Suppressor macrophage treated with lipopolysaccharide for 1 hour (primary cell): ENCODE data around the gene ADGB.
"Not testable (repeated sequence)": the region's sequence is repeated elsewhere in the genome, so short reads cannot be mapped to it uniquely, and the experiment has no call there.

Source experiments
- DNase-seq, 3 donors: peaks; one replicate each; pipeline ENCODE4 v3.0.0-alpha.2; 2020 to 2022

ADGB gene

DNA sequence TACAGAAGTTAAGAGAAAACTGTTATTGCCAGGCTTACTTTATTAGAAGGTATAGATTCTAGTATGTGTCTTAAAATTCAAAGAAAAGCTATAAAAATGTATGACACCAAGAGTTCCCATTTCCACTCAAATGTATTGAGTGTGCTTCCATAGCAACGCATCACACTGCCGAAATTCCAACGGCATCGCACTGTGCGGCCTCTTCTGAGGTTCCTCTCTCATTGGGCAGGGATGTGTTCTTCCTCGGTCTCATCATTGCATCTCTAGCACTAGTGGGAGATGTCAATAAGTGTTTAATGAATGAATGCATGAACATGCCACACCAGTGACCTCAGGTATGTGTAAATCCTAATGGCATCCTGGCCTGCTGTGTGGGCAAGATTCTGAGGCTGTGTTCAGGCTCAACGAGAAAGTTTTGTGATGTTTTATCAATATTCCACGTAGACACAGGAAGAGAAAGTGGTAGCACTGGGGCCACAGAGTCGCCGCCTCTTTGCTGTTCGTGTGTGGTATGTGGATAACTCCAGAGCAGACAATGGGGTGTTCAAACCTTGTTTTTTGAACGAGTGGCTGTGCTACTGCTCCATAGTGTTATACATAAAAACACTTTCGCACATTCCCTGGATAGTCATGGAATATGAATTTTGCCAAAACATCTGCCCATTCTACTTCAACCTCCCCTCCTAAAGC lies 171.6 kb downstream of the ADGB start:
- peak; percentile 11 to 36 (median 14) for DNase-seq

DNA sequence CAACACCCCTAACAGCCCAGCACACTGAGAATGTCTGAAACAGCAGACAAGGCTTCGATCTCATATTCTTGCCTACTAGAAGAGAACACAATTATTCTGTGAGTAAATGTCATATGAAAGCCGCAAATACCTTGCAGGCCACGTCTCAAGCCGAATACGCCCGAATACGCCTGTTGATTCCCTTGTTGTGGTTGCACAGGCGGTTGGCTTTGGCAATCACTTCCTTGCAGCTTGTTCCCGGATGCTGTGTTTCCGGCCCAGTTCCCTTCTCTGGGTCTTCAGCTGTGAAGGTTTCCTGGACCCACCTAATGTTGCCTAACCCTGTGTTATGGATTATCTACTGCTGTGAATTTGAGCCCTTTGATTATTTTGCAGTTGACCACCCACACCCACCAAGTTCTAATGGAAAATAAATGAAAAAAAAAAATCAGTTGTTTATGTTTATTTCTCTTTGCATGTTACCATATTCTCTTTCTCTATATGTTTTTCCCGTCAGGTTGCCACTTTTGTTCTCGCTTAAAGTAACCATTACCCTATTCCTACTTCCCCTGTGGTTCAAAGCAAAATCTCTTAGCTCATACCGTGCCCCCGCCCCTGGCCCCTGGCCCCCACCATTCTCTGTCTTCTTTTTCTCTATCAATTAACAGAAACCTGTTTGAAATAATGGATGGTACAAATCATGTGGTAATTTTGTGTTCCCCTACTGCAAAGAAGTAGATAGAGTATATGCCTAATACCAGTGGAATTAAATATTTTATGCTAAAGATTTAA lies 172.4 kb downstream of the ADGB start:
- peak; percentile 44 for DNase-seq

DNA sequence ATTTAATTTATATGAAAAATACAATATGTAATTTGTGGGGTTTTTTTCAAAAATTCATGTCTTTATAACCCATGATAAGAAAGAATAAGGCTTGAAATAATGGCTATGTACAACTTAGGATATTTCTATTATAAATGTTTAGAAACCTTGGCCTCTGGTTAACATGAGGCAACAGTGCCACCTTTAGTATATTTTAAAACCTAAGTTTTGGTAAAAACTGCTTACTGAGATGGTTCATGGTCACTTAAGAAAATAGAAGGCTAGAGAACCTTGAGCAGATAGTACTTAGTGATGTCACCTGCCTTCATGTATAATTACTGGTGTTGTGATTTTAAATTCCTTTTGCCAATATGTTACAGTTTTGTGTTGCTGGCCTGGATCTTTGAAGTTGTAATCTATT lies 176.4 kb downstream of the ADGB start:
- peak in 2 of 3 donors; percentile 12 to 30 for DNase-seq

DNA sequence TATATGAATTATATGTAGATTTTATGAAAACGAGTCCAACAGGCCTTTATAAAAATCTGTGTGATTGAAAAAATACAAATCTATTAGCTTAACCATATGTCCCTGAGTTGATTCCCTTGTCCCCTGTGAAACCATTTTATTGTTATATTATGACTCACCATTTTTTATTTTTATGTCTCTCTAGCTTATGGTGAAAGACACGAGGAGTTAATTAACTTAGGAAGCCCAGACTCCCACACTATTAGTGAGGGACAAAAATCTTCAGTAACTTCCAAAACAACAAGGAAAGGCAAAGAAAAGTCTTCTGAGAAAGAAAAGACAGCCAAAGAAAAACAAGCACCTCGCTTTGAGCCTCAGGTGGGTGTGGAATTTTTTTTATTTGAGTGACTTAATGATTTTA lies 183.1 kb downstream of the ADGB start:
- DNase-seq, result no peak

DNA sequence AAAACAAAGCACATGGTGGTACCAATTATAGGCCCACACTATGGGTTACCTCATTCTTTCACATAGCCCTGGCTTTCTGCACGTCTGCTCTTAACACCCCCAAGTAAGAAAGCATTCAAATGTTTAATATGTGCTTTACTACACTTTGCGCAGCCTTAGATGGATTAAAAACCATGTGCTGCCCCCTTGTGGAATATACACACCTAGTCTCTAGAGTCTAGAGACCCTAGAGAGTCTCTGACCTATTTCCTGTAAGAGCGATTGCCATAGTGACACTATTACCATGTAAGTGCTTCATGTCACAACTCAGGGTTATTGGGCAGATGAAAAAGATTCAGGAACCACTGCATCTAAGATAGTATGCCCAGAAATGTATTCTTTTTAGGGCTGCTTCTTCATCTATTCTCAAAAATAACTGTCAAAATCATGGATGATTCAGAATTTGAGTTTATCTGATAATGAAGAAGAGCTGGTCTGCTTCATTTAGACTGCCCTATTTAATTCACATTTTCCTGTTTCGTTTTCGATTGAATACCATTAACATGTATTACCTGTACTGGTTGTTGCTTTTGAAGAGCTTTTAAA lies 186.3 kb downstream of the ADGB start:
- DNase-seq, result peak; percentile 67 to 75 (median 68)

DNA sequence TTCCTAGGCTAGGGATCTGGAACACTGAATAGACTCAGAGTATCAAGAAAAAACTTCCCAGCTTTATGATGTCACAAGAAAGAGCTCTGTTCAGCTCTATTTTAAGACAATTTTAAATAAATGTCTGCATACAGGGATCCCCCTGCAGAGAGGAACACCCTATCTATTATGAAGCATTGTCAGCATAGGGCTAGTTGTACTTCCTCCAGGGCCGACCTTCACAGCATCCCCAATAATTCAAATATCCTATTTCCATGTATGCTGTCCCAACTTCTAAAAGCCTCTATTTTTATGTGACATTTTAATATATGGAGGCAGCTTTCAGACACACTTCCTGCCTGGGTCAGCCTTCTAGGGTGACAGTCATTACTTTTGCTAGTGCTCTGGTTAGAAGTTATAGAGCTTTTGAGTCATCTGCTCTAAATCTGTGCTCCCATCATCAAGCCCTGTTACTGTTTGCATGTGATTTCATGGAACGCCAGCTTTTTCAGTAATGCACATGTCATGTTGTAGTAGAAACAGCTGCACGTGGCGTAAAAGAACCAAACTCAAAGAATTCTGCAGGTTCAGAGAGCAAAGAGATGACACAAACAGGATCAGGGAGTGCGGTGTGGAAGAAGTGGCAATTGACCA lies 189.2 kb downstream of the ADGB start:
- DNase-seq, result no peak

DNA sequence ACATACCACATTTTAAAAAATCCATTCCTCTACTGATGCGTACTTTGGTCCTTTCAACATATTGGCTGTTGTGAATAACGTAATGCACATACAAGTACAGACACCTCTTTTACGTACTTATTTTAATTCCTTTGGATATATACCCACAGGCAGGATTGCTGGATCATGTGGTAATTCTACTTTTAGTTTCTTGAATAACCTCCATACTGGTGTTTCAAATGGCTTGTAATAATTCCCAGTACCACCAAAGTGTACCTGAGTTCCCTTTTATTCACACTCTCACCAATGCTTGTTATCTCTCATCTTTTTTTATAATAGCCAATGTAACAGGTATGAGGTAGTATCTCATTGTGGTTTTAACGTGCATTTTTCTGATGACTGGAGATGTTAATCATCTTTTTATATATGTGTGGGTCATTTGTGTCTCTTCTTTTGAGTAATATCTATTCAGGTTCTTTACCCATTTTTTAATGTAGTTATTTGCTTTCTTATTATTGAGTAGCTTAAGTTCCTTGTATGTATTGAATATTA lies 191.9 kb downstream of the ADGB start:
- DNase-seq, result no peak

DNA sequence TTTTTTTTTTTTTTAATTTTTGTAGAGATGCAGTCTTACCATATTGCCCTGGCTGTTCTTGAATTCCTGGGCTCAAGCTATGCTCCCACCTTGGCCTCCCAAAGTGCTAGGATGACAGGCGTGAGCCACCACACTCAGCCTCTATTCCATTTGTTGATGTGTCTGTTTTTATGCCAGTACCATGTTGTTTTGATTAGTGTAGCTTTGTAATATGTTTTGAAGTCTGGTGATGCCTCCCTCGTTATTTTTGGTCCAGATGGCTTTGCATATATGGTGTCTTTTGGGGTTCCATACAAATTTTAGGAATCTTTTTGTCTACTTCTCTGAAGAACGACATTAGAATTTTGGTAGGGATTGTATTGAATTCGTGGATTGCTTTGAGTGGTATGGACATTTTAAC lies 193.2 kb downstream of the ADGB start:
- no peak for DNase-seq

DNA sequence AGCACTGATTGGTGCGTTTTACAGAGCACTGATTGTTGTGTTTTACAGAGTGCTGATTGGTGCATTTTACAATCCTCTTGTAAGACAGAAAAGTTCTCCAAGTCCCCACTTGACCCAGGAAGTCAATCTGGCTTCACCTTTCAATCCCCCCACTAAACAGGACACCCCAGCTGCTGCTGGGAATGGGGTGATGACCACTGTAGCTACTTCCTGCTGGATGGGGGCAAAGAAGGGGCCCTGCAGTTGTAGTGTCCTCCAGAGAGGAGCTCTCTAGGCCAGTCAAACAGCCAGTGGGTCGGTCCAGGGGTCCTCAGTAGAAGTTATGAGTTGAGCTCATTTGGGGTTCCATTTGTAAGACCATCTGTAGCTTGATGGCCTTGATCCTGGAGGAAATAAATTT lies 194.4 kb downstream of the ADGB start:
- not testable (repeated sequence) for DNase-seq

DNA sequence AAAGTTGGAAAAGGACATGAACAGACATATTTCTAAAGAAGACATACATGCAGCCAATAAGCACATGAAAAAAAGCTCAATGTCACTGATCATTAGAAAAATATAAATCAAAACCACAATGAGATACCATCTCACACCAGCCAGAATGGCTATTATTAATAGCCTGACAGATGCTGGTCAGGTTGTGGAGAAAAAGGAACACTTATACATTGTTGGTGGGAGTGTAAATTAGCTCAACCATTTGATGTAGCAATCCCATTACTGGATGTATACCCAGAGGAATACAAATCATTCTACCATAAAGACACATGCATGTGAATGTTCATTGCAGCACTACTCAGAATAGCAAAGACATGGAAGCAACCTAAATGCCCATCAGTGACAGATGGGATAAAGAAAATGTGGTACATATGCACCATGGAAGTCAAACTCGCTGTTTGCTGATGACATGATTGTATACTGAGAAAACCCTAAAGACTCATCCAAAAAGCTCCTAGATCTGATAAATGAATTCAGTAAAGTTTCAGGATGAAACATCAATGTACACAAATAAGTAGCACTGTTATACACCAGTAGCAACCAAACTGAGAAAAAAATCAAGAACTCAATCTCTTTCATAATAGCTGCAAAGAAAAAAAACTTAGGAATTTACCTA lies 196.8 kb downstream of the ADGB start:
- DNase-seq, result no peak

DNA sequence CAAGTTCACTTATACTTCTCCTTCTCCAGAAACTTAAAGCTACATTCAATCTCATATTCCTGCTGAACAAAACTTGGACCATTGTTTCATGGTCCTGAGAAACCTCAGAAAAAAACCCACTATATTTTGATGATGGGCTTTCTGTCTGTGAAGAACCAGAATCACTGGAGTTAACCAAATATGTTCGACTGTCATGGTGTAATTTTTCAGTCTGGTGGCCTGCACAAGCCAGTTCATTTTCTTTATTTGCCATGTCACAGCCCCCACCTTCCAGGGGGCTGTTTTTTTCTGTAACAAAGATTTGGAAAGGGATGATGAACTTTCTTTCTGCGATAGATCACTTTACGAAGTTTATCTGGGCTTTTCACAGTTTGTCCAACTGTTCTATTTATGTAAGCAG lies 204.4 kb downstream of the ADGB start:
- not testable (repeated sequence) for DNase-seq

DNA sequence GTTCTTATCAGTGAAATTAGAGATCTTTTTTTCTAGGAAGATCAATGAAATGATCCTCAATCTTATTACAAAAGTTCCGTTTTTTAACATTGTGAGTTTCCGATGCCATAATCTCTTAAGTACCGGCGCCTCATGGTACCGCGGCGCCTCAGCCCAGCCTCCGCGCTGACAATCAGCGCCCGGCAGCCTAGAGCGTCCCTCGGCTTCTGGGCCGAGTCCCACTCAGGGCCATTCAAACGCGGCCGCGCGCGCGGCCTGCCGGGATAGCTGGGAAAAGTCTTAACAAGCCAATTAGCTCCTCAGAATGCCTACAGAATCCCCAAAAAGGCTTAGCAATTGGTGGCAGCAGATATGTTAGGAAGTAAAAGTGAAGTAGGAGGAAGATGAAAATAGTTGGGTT lies 204.8 kb downstream of the ADGB start:
- DNase-seq, result peak in 1 of 3 donors; percentile 0

DNA sequence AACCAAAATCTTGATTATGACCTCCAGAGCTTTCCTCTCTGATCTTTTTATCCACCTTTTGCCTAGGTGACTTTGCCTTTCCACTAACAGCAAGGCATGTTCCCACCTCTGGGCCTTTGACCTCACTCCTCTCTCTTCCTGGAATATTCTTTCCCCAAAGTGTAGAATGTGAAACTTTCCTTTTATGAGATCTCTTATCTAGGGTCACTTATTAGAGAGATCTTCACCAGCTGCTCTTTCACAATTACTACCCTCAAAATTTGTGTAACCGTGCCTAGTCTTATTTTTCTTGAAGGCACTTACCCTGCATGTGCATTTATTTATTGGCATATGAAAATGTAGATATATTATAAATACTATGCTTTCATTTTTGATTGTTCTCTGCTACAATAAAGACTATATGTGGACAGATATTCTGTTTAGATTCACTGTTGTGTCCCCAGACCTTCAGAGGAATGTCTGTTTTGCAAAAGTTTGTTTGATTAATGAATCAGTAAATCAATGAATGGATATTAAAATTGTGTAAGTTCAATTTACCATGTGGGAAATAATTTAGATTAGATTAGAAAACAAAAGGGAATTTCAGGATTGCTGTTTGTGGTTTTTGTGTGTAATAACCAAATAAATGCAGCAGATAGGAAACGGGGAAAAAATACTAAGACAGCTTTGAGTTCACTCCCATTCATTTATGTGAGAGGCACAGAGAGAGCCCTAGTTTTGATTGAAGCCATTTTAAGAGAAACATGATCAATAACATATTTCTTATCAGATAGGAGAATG lies 207.0 kb downstream of the ADGB start:
- DNase-seq, result no peak

DNA sequence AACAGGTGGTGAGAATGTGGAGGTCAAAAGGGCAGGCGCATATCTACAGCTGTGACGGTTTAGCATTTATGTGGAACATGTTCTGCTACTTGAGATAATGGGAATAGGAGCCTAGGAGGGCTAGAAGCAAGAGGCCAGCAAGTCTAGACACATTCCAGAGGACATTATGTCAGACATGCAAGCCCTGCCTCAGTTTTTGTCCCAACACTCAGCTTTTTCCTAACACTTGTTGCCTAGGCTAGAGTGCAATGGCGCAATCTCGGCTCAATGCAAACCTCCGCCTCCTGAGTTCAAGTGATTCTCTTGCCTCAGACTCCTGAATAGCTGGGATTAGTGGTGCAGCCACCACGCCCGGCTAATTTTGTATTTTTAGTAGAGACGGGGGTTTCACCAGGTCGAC lies 210.2 kb downstream of the ADGB start:
- not testable (repeated sequence) for DNase-seq

DNA sequence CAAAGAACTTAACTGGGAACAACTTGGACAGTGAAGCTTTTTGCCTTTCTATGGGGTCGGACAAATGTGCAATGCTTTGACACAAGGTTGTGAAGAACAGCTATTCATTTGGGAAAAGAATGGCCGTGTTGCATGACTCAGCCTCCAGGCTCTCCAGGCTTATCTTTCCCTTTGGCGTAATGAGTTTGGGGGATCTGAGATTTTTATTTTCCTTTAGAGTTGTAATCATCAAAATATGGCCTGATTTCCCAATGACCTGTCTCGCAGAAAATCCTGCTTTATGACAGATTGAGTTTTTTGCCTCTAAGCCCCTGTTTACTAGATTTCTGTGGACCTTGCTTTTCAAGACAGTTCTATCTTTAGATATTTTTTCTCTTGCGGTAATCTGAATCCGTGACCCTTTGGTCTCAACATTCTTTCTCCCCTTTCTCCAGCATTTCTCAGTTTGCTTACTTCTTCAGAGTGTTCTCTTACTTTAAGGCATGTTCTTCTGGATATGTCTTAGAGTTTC lies 214.1 kb downstream of the ADGB start:
- DNase-seq, result not testable (repeated sequence)

DNA sequence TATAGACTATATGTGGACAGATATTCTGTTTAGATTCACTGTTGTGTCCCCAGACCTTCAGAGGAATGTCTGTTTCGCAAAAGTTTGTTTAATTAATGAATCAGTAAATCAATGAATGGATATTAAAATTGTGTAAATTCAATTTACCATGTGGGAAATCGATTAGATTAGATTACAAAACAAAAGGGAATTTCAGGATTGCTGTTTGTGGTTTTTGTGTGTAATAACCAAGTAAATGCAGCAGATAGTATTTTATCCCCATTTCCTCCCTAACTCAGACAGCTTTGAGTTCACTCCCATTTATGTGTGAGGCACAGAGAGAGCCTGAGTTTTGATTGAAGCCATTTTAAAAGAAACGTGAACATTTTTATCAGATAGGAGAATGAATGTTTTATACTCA lies 214.8 kb downstream of the ADGB start:
- no peak for DNase-seq

DNA sequence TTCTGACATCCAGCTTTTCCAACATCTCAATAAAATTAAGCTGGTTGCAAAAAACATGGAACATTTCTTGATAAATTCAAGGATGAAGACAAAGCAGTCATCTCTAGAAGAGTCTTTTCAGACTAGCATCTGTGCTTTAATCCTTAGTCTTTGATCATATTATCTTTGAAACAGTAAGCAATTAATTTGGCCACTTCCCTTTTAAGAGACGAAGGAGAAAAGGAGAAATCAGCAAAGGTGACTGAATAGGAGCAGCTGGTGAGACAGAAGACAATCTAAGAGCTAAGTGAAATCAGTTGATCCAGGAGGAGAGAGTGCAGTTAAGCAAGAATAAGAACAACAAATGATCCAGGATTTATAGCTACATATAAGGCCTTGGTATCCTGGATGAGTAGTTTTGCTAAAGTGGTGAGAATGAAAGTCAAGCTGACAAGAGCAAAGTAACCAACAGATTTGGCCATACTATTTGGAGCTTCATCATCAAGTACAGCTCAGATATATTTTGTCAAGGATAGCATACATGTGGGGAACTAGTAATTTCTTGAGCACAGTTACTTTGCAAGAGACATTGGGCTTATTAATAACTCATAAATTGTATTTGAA lies 215.5 kb downstream of the ADGB start:
- DNase-seq, result no peak

DNA sequence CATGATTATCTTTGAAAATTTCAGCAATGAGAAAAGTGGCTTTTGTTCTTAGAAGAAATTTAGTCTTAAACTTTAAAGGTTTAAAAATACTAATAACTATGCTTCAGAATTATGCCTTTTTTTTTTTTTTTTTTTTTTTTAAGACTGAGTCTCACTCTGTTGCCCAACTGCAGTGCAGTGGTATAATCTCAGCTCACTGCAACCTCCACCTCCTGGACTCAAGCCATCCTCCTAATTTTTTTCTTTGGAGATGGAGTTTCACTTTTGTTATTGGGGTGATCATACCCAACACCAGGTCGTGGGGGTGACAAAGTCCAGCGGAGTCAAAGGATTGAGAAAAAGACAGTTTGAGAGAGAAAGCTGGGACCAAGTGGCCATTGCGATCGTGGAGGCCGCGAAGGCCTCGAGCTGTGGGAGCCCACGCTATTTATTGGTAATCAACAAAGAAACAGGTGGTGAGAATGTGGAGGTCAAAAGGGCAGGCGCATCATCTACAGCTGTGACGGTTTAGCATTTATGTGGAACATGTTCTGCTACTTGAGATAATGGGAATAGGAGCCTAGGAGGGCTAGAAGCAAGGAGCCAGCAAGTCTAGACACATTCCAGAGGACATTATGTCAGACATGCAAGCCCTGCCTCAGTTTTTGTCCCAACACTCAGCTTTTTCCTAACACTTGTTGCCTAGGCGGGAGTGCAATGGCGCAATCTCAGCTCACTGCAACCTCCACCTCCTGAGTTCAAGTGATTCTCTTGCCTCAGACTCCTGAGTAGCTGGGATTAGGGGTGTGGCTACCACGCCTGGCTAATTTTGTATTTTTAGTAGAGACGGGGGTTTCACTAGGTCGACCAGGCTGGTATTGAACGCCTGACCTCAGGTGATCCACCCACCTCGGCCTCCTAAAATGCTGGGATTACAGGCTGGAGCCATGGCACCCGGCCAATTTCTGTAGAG lies 217.0 kb downstream of the ADGB start:
- DNase-seq, result not testable (repeated sequence)

DNA sequence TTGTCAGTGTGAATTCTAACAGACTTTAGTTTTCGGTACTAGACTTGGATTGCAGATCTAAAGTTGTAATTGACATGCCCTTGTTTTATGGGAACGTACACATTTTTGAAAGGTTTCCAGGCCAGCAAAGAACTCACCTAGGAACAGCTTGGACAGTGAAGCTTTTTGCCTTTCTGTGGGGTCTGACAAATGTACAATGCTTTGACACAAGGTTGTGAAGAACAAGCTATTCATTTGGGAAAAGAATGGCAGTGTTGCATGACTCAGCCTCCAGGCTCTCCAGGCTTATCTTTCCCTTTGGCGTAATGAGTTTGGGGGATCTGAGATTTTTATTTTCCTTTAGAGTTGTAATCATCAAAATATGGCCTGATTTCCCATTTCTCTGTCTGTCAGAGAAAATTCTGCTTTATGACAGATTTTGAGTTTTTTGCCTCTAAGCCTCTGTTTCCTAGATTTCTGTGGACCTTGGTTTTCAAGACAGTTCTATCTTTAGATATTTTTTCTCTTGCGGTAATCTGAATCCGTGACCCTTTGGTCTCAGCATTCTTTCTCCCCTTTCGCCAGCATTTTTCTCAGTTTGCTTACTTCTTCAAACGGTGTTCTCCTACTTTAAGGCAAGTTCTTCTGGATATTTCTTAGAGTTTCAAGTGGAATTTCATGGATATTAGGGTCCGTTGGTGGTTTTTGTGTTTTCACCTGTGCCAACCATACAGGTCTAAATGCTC lies 221.0 kb downstream of the ADGB start:
- no peak for DNase-seq
